Measurements from ENCODE around the gene GK. TPM values are rescaled to one million over a fixed set of nuclear protein-coding genes. Genes with fewer than 3 reads are reported as not detected.

GK gene
- total RNA-seq, 2 donors from 2014 or later = 6.3 to 7.4 TPM

DNA sequence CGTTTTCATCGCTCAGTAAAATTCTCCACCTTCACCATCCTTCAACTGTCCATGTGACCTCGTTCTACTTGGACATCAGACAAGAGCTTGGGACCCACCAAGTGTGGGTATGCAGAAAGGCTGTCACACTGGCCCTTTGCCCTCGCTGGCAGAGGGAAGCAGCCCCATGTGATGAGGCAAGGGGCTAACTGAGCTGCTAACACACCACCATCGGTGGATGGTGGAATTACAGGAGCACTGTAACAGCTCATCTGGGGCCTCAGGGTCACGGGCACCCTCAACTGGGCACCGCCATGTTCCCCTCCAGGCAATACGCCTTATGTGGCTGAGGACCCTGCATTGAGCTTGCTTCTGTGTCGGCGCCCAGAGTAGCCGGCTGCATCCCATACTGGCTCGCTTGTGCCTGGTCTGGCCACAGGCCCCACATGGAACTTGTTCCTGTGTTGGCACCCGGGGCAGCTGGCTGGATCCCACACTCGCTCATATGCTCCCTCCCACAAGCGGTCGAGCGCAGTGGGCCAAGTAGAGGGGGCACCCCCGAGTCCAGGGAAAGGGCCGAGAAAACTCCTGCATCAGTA is 126.3 kb downstream of the GK start:
- DNase-seq (no peak), ATAC-seq (no peak)
- intact Hi-C loops (cut with DNase I) = no loop called here

Other genes starting within 250 kb of the GK start
- gene TASL, start 75.7 kb upstream of the GK start, total RNA-seq = under 1 TPM; 0.53 to 0.55 TPM
- gene TAB3, start 235.8 kb downstream of the GK start, total RNA-seq = 10 to 100 TPM; 11.6 to 13.7 TPM

Measured in left cardiac atrium (tissue), 4 donors.